ENCODE data around the gene TUT7. TPM values are rescaled to one million over a fixed set of nuclear protein-coding genes. Genes with fewer than 3 reads are reported as not detected.
"Not testable (repeated sequence)": the region's sequence is repeated elsewhere in the genome, so short reads cannot be mapped to it uniquely, and the experiment has no call there.

TUT7 gene
- 29.4 TPM for total RNA-seq (ENCODE audit: insufficient read depth, low replicate concordance)

DNA sequence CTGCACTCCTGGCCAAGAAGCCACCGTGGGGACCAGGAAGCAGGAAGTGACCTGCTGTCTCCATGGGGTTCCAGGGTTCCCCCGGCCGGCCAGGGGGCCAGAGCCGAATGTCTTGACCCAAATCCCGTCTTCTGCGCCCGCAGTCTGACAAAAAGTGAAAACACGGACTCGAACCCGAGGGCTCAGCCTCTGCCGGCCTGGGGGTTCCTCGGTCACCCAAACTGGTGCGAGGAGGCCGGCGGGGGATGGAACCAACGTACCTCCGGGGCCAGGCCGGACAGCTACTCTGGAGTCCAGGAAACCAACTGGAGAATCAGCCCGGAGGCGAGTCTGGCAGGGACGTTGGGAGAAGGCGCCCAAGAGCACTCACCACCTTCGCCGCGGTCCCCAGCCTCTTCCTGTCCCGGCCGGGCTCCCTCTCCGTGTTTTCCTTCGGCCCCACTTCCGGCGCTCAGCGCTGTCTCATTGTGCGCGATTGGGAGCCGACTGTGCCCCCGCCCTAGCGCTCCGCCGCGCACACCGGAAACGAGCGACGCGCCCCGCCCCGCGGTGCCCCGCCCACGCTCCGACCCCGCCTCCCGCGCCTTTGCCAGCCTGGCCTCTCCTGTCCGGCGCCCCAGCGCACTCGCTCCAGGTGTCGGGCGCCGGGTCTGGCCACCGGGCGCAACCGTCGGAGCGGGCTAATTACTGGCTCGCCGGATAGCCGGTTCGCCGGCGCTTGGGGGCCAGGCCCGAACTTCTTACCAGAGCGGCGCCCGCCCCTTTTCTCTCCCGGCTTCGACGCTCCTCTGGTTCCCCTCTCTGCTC lies at the start of gene TUT7:
TSS of gene TUT7 (minus strand) at position 400 of the 807 bp plus-strand sequence. CDS start 1,211 bp downstream, outside the sequence.
- peak; percentile 98 for DNase-seq (ENCODE audit: low spot score)

GRCh38 chr9:86402591-86402990 lies 48.4 kb upstream of the TUT7 start:
- no peak for DNase-seq (ENCODE audit: low spot score)

- no peak for DNase-seq (ENCODE audit: low spot score)
Measured at GRCh38 chr9:86396412-86396811, 42.2 kb upstream of the TUT7 start.

DNA sequence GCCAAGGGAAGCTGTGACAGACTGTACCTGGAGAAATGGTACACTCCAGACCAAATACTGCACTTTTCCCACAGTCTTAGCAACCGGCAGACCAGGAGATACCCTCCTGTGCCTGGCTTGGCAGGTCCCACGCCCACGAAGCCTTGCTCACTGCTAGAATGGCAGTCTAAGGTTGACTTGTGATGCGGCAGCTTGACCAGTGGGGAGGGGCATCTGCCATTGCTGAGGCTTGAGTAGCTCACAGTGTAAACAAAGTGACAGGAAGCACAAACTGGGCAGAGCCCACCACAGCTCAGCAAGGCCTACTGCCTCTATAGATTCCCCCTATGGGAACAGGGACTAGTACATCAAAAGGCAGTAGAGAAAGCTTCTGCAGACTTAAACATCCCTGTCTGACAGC lies 36.0 kb upstream of the TUT7 start:
- not testable (repeated sequence) for DNase-seq (ENCODE audit: low spot score)

- DNase-seq (ENCODE audit: low spot score), result no peak
Measured at GRCh38 chr9:86389628-86390027, 35.4 kb upstream of the TUT7 start.

DNA sequence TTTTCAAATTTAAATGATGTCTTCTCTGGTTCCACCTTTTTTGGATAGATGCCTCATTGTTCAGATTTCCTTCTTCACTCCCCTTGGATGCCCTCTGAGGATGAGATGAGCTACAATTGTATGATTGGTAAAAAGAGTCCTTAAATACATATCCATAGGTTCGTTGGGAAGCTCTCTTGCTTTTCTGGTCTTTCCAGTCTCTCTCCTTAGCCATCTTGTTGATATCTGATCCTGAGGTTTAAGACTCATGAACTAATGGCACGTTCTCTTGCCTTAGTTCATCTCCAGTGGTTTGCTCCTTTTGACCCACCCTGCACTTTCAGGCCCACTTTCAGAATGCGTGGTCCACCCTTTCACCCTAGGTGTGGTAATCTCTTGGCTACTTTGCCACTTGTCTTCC lies 33.2 kb upstream of the TUT7 start:
- no peak for DNase-seq (ENCODE audit: low spot score)

DNA sequence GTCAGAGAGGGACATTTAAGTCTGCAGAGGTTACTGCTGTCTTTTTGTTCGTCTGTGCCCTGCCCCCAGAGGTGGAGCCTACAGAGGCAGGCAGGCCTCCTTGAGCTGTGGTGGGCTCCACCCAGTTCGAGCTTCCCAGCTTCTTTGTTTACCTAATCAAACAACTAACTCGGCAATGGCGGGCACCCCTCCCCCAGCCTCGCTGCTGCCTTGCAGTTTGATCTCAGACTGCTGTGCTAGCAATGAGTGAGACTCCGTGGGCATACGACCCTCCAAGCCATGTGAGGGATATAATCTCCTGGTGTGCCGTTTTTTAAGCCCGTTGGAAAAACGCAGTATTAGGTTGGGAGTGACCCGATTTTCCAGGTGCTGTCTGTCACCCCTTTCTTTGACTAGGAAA lies 28.8 kb upstream of the TUT7 start:
- not testable (repeated sequence) for DNase-seq (ENCODE audit: low spot score)

DNA sequence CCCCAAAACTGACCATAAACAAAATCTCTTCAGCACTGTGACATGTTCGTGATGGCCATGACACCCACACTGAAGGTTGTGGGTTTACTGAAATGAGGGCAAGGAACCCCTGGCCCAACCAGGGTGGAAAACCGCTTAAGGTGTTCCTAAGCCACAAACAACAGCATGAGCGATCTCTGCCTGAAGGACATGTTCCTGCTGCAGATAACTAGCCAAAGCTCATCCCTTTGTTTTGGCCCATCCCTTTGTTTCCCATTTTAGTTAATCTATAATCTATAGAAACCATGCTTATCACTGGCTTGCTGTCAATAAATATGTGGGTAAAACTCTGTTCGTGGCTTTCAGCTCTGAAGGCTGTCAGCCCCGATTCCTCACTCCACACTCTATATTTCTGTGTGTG lies 21.8 kb upstream of the TUT7 start:
- no peak for DNase-seq (ENCODE audit: low spot score)

DNA sequence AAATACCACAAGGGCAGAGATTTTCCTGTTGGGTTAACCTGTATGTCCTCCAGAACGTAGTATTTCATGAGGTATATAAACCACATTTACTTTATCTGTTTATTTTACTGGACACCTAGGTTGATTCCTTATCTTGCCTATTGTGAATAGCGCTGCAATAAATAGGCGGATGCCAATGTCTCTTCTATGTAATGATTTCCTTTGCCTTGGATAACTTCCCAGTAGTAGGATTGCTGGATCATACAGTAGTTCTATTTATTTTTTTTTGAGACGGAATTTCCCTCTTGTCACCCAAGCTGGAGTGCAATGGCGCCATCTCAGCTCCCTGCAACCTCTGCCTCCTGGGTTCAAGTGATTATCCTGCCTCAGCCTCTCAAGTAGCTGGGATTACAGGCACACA lies 15.6 kb upstream of the TUT7 start:
- no peak for DNase-seq (ENCODE audit: low spot score)

- DNase-seq (ENCODE audit: low spot score), result no peak
Measured at GRCh38 chr9:86368871-86369521, 14.8 kb upstream of the TUT7 start.

DNA sequence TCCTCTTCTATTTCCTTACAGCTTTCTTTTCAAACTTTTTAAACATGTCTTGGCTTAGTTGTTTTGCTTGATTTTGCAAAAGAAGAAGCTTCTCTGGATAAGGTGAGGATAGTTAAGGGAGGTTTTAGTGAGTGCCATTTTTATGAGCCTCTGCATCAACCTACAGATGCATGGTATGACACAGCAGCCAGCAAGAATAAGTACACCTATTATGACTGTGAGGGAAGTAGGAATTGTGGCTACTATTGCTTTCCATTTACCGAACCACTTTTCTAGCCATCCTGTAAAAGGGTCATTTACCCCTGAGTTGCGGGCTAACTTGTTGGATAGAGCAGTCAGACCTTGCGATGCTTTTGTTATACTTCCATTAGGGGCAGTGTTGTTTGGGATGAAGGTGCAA lies 7.0 kb upstream of the TUT7 start:
- no peak for DNase-seq (ENCODE audit: low spot score)

GRCh38 chr9:86359151-86359879 lies 5.1 kb upstream of the TUT7 start:
- peak; percentile 24 for DNase-seq (ENCODE audit: low spot score)

DNA sequence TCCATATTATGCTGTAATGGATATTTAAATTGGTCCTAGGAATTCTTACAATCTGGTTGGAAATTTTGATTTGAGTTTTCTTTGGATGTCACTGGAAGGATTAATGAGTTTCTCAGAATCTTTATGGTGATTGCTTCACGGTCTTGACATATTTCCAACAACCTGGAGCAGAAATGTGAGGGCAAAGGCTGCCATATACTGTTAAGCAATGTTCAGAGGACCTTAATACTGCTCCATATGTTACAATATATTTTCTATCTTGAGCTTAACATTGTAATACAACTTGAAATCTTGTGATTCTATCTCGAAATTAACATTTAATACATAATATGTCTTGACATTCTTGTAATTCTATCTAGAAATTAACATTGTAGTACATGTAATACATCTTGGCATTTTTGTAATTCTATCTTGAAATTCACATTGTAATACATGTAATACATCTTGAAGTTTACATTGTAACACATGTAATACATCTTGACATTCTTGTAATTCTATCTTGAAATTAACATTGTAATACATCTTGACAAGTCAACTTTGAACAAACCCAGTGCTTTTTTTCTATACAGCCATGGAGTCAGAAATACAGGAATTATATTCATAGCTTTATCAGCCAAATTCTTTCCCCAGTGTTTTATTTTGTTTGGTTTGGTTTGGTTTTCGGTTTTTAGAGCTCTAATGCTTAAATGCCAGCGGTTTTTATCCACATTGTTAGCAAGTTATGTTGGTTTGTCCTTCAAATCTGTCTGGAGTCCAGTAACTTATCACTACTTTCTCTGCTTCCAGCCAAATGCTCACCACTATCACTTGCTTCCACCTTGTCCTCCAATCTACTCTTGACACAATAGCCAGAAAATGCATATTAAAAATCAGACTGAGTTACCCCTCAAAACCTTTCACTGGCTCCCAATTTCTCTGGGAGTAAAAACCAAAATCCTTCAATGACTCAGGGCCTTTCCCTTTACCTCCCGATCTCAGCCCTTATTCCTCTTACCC lies 3.0 kb upstream of the TUT7 start:
- no peak for DNase-seq (ENCODE audit: low spot score)

DNA sequence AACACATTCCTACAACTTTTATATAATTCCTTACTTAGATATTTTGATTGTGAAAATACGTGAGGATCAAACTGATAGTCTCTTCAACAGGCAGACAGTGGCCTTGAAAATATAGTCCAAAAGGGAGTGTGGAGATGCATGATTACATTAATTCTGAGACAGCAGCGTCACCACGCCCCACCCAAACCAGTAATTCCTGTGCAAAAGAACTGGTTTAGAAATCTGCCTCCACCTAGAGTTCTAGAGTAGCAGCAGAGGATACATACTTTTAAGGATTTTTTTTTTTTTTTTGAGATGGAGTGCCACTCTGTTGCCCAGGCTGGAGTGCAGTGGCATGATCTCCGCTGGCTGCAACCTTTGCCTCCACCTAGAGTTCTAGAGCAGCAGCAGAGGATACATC lies 1.6 kb upstream of the TUT7 start:
- DNase-seq (ENCODE audit: low spot score), result peak; percentile 45

- no peak for DNase-seq (ENCODE audit: low spot score)
Measured at GRCh38 chr9:86354818-86355309, 654 bp upstream of the TUT7 start.

GRCh38 chr9:86353655-86354010 lies 577 bp downstream of the TUT7 start:
- DNase-seq (ENCODE audit: low spot score), result no peak

- peak; percentile 6 for DNase-seq (ENCODE audit: low spot score)
Measured at GRCh38 chr9:86352440-86353077, 1.7 kb downstream of the TUT7 start.

DNA sequence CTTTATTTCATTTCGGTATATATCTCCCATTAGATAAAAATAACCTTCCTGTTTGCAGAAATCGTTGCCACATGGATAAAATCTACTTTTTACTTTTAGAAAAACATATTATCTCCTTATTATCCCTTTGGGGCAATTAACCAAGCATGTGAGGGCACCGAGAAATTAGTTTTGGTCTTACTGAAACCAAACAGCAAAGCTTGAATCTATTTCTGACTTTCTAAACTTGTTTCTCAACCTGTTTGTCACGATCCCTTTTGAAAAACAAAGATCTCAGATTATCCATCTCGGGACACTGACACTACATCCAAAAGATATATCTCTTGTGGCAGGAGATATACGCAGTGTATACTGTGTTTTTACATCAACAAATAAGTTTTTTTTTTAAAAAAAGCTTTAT lies 2.3 kb downstream of the TUT7 start:
- no peak for DNase-seq (ENCODE audit: low spot score)

GRCh38 chr9:86350006-86350760 lies 4.0 kb downstream of the TUT7 start:
- DNase-seq (ENCODE audit: low spot score), result no peak

GRCh38 chr9:86349271-86349670 lies 4.9 kb downstream of the TUT7 start:
- DNase-seq (ENCODE audit: low spot score), result peak; percentile 35

All from umbilical cord (tissue), 2 donors.